T-helper 1 cell treated with Interleukin-12 subunit alpha and Interleukin-12 subunit beta and Interleukin-4 antibody, amounts not matched to agents 30 μg/mL and 1 μg/mL, for 36 hours (primary cell): ENCODE measurements around the gene PSMC5.

Experiments
- H3K27ac Mint-ChIP-seq: one replicate; pipeline ENCODE4 v1.8.0; 2021; ENCODE audit warnings: mild to moderate bottlenecking, mixed read lengths
- H3K27me3 Mint-ChIP-seq: one replicate; pipeline ENCODE4 v1.8.0; 2021; ENCODE audit warnings: low read depth, mixed read lengths
- H3K36me3 Mint-ChIP-seq: one replicate; pipeline ENCODE4 v1.8.0; 2021; ENCODE audit warnings: low read depth, mixed read lengths
- H3K4me1 Mint-ChIP-seq: one replicate; pipeline ENCODE4 v1.8.0; 2021; ENCODE audit warnings: low read depth, mixed read lengths
- H3K4me3 Mint-ChIP-seq: one replicate; pipeline ENCODE4 v1.8.0; 2021; ENCODE audit warnings: mild to moderate bottlenecking, moderate library complexity, mixed read lengths
- H3K9me3 Mint-ChIP-seq: one replicate; pipeline ENCODE4 v1.8.0; 2021; ENCODE audit warnings: mixed read lengths

Gene PSMC5

GRCh38 chr17:63809970-63810369 is 17.3 kb upstream of the PSMC5 start:
- H3K9me3 Mint-ChIP-seq, result no peaks in the 10 kb centered on the region
- H3K27me3 Mint-ChIP-seq, result no peaks in the 10 kb centered on the region
- no peak overlapping the region for H3K27ac Mint-ChIP-seq
- peaks cover 55% of the 10 kb centered on the region for H3K36me3 Mint-ChIP-seq
- no peak overlapping the region for H3K4me3 Mint-ChIP-seq
- peaks cover 1% of the 10 kb centered on the region for H3K4me1 Mint-ChIP-seq

DNA sequence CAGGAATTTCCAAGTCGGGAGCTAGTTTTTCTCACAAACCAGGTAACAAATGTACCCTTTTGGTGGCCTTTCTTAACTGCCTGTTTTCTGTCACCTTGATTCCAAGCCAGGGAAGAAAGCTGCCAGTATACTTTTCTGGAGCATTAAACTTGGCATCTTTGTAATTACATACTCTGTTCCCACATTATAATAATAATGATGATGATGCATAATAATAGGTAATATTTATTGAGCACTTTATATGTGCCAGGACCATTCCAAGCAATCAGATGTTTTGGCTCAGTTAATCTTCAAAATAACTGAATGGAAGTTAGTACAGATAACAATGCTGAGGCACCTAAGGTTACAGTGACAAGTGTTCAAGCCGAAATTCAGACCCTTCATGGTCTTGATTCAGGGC is 11.1 kb upstream of the PSMC5 start:
- no peaks in the 10 kb centered on the region for H3K9me3 Mint-ChIP-seq
- no peak overlapping the region for H3K4me3 Mint-ChIP-seq
- H3K4me1 Mint-ChIP-seq, result peaks cover 10% of the 10 kb centered on the region
- H3K27ac Mint-ChIP-seq, result no peak overlapping the region
- H3K27me3 Mint-ChIP-seq, result no peaks in the 10 kb centered on the region
- peaks cover 70% of the 10 kb centered on the region for H3K36me3 Mint-ChIP-seq

- Mint-ChIP-seq H3K27me3 (no peaks in the 10 kb centered on the region), H3K4me1 (peaks cover 11% of the 10 kb centered on the region), H3K9me3 (no peaks in the 10 kb centered on the region), H3K36me3 (peaks cover 69% of the 10 kb centered on the region), H3K4me3 (no peak overlapping the region), H3K27ac (no peak overlapping the region)
Observed at GRCh38 chr17:63816669-63817068, 10.6 kb upstream of the PSMC5 start.

DNA sequence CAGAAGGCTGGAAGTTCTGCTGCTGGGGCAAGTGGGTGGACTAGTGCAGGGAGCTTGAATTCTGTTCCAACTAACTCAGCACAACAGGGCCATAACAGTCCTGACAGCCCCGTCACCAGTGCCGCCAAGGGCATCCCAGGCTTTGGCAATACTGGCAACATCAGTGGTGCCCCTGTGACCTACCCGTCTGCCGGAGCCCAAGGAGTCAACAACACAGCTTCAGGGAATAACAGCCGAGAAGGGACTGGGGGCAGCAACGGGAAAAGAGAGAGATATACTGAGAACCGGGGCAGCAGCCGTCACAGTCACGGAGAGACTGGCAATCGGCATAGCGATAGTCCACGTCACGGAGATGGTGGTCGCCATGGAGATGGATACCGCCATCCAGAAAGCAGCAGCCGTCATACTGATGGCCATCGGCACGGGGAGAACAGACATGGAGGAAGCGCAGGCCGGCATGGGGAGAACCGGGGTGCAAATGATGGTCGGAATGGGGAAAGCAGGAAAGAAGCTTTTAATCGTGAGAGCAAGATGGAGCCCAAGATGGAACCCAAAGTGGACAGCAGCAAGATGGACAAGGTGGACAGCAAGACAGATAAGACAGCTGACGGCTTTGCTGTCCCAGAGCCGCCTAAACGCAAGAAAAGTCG is 9.4 kb upstream of the PSMC5 start:
- H3K9me3 Mint-ChIP-seq, result no peaks in the 10 kb centered on the region
- peaks cover 74% of the 10 kb centered on the region for H3K36me3 Mint-ChIP-seq
- no peaks in the 10 kb centered on the region for H3K27me3 Mint-ChIP-seq
- H3K4me1 Mint-ChIP-seq, result peaks cover 16% of the 10 kb centered on the region
- no peak overlapping the region for H3K4me3 Mint-ChIP-seq
- no peak overlapping the region for H3K27ac Mint-ChIP-seq

DNA sequence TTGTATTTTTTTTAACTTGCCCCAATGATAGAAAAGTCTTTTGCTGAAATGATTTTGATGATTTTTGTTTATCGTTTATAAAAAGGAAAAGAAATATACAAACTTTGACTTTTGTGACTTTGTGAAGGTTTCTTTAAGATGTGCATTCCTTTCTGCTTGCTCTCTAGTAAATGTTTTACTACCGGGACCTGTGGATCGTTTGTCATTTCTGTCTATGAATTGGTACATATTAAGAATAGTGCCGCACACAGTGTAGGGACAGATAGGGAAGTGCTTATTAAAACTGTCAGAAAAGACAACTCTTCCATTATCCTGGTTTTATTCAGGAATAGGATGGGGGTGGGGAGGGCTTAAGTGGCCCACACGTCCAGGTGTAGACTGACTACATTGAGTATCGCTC is 8.1 kb upstream of the PSMC5 start:
- Mint-ChIP-seq H3K27me3 (no peaks in the 10 kb centered on the region), H3K9me3 (no peaks in the 10 kb centered on the region), H3K27ac (peak overlapping the region; percentile 78), H3K36me3 (peaks cover 74% of the 10 kb centered on the region), H3K4me3 (peak overlapping the region; percentile 65), H3K4me1 (peaks cover 24% of the 10 kb centered on the region)

DNA sequence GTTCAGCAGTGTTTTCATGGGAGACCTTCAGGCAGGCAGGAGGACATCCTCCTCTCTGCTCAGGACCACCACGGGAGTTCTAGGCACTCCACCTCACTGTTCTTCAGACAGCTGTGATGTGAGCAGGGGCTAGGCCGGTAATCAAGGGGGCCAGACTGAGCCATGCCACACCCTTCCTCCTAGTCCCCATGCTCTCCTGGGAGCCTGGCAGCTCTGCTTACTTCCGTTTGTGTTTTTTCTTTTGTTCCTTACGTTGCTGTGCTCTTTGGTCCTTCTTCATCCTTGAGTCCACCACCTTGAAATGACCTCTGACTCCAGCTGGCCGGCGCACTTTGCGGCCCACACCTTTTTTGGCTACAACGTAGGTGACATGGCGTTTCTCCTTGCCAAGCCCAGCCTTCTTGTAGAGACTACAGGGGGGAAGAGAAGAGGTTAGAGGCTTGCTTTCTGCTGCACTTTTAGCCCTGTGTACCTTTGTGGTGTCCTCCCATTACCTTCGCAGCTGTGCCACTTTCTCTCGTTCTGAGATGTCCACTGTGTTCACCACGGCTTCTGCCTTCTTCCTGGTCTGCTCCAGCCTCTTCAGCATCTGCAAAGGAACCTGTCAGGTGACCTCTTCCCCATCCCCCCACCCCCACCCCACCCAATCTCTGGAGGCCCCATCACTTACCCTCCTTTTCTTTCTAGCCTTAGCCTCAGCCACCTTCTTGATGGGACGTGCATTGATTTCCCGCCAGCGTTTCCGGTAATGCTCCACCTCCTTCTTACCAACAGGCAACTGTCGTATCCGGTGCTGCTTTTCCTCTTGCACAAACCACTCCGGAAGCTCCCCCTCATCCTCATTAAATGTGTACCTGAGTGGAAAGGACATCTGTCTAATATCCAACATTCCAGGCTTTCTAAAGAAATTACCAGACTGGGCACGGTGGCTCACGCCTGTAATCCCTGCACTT is 7.4 kb upstream of the PSMC5 start:
- peaks cover 78% of the 10 kb centered on the region for H3K36me3 Mint-ChIP-seq
- H3K4me3 Mint-ChIP-seq, result peak overlapping the region; percentile 65
- no peaks in the 10 kb centered on the region for H3K9me3 Mint-ChIP-seq
- peak overlapping the region; percentile 78 for H3K27ac Mint-ChIP-seq
- H3K4me1 Mint-ChIP-seq, result peaks cover 27% of the 10 kb centered on the region
- H3K27me3 Mint-ChIP-seq, result no peaks in the 10 kb centered on the region

- Mint-ChIP-seq H3K27me3 (no peaks in the 10 kb centered on the region), H3K9me3 (no peaks in the 10 kb centered on the region), H3K36me3 (peaks cover 77% of the 10 kb centered on the region), H3K27ac (peak overlapping the region; percentile 78), H3K4me1 (peaks cover 36% of the 10 kb centered on the region), H3K4me3 (peak overlapping the region; percentile 51)
Observed at GRCh38 chr17:63820963-63821561, 6.2 kb upstream of the PSMC5 start.

GRCh38 chr17:63821804-63822203 is 5.4 kb upstream of the PSMC5 start:
- Mint-ChIP-seq H3K4me3 (peak overlapping the region; percentile 61), H3K27ac (peak overlapping the region; percentile 81)

DNA sequence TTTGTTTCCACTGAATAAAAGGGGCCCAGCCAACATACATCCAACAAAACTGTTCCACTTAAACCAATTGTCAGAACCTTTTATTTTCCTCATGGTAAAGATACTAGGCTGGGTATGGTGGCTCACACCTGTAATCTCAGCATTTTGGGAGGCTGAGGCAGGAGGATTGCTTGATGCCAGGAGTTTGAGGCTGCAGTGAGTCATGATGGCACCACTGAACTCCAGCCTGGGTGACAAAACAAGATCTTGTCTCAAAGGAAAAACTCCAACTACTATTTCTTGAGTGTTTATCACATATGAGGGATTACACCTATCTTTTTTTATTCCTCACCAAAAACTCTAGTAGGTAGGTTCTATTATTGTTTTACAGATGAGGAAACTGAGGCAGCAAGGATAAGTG is 4.7 kb upstream of the PSMC5 start:
- Mint-ChIP-seq H3K4me3 (no peak overlapping the region), H3K36me3 (peaks cover 74% of the 10 kb centered on the region), H3K27me3 (no peaks in the 10 kb centered on the region), H3K9me3 (no peaks in the 10 kb centered on the region), H3K4me1 (peaks cover 40% of the 10 kb centered on the region), H3K27ac (no peak overlapping the region)

More at GRCh38 chr17:63821804-63822203, 5.4 kb upstream of the PSMC5 start:
- Mint-ChIP-seq H3K36me3 (peaks cover 78% of the 10 kb centered on the region), H3K9me3 (no peaks in the 10 kb centered on the region), H3K4me1 (peaks cover 40% of the 10 kb centered on the region), H3K27me3 (no peaks in the 10 kb centered on the region)

GRCh38 chr17:63823659-63824331 is 3.4 kb upstream of the PSMC5 start:
- peaks cover 69% of the 10 kb centered on the region for H3K36me3 Mint-ChIP-seq
- no peak overlapping the region for H3K27ac Mint-ChIP-seq
- H3K9me3 Mint-ChIP-seq, result no peaks in the 10 kb centered on the region
- H3K27me3 Mint-ChIP-seq, result no peaks in the 10 kb centered on the region
- H3K4me1 Mint-ChIP-seq, result peaks cover 46% of the 10 kb centered on the region
- no peak overlapping the region for H3K4me3 Mint-ChIP-seq

DNA sequence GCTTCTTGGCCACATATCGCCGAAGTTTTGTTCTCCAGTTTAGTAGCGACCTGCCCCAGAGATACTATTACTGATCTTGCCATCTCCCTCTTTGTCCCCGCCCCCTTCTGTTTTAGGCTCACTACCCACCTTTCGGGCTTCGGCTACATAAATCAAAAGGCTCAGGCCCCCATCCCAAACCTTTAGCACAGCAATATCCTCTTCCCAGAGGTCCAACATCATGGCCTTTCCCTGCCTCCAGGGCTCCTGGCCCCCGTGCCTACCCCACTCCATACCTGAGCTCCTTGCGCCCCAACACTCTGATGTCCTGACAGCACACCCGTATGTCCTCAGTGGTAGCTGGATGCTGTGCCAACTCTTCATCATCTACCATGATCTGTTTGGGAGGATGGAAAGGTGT is 2.9 kb upstream of the PSMC5 start:
- peaks cover 67% of the 10 kb centered on the region for H3K36me3 Mint-ChIP-seq
- no peaks in the 10 kb centered on the region for H3K27me3 Mint-ChIP-seq
- H3K4me3 Mint-ChIP-seq, result no peak overlapping the region
- no peak overlapping the region for H3K27ac Mint-ChIP-seq
- H3K9me3 Mint-ChIP-seq, result no peaks in the 10 kb centered on the region
- H3K4me1 Mint-ChIP-seq, result peaks cover 47% of the 10 kb centered on the region

DNA sequence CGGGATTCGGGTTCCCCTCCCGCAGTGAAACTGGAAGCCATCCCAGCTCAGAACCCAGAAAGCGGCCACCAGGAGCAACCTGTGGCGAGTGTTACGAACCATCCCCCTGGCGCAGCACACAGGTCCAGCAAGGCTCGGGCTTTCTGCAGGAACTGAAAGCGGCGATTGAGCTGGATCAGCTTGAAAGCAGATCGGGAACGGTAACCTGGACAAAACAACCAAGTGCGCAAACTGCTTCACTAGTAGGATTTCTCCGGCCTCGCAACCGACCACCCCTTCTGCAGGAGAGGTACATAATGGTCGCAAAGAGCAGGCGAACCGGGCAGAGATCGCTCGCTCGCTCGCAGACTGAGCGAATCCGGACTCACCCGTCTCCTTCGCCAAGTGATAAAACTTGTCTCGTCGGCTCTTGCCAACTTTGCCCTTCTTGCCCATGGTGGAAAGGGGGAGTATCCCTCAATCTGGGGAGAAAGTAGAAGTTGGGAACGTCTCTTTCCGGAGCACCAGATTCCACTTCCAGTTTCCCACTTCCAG is 696 bp upstream of the PSMC5 start:
- peak overlapping the region; percentile 96 for H3K27ac Mint-ChIP-seq
- peaks cover 62% of the 10 kb centered on the region for H3K4me1 Mint-ChIP-seq
- no peaks in the 10 kb centered on the region for H3K9me3 Mint-ChIP-seq
- peak overlapping the region; percentile 89 for H3K4me3 Mint-ChIP-seq
- no peaks in the 10 kb centered on the region for H3K27me3 Mint-ChIP-seq
- H3K36me3 Mint-ChIP-seq, result peaks cover 67% of the 10 kb centered on the region

- Mint-ChIP-seq H3K27ac (peak overlapping the region; percentile 96), H3K9me3 (no peaks in the 10 kb centered on the region), H3K36me3 (peaks cover 63% of the 10 kb centered on the region), H3K4me3 (peak overlapping the region; percentile 89), H3K4me1 (peaks cover 59% of the 10 kb centered on the region), H3K27me3 (no peaks in the 10 kb centered on the region)
Observed at GRCh38 chr17:63827801-63828221, 580 bp downstream of the PSMC5 start.

- Mint-ChIP-seq H3K9me3 (no peaks in the 10 kb centered on the region), H3K27me3 (no peaks in the 10 kb centered on the region), H3K4me3 (no peak overlapping the region), H3K36me3 (peaks cover 57% of the 10 kb centered on the region), H3K4me1 (peaks cover 52% of the 10 kb centered on the region), H3K27ac (peak overlapping the region; percentile 45)
Observed at GRCh38 chr17:63828936-63829335, 1.7 kb downstream of the PSMC5 start.
